SK-N-SH treated with all-trans-retinoic acid at 6 μM for 48 hours (cell line): ENCODE results near the gene KRT74.

Experiments used
- CSDC2 ChIP-seq: fragments of 250-450 bp; sonication (Bioruptor Pico); IDR thresholded peaks from 2 replicates; pipeline ENCODE4 v1.5.0; 2020; ENCODE audit warnings: mild to moderate bottlenecking, moderate library complexity
- GLIS3 ChIP-seq: fragments of 250-450 bp; sonication (Bioruptor Pico); IDR thresholded peaks from 2 replicates; pipeline ENCODE4 v1.5.0; 2020; ENCODE audit warnings: mild to moderate bottlenecking, moderate library complexity
- ISL1 ChIP-seq: fragments of 250-450 bp; sonication (Bioruptor Pico); IDR thresholded peaks from 2 replicates; pipeline ENCODE4 v2.1.2; 2022; ENCODE audit warnings: mild to moderate bottlenecking, moderate library complexity
- PPARA ChIP-seq: fragments of 250-450 bp; sonication (Bioruptor Pico); IDR thresholded peaks from 2 replicates; pipeline ENCODE4 v1.5.0; 2020; ENCODE audit warnings: mild to moderate bottlenecking, borderline replicate concordance
- TCF4 ChIP-seq: fragments of 250-450 bp; sonication (Bioruptor Pico); IDR thresholded peaks from 2 replicates; pipeline ENCODE4 v1.8.0; 2021; ENCODE audit warnings: mild to moderate bottlenecking, moderate library complexity, borderline replicate concordance
- ZC3H10 ChIP-seq: fragments of 250-450 bp; sonication (Bioruptor Pico); IDR thresholded peaks from 2 replicates; pipeline ENCODE4 v1.5.1; 2021; ENCODE audit warnings: mild to moderate bottlenecking, moderate library complexity
- ZFP30 ChIP-seq: fragments of 450-650 bp; formaldehyde crosslinking; IDR thresholded peaks from 2 replicates; pipeline ENCODE4 v1.5.0; 2022; ENCODE audit warnings: mild to moderate bottlenecking, moderate library complexity
- ZNF565 ChIP-seq: fragments of 450-650 bp; formaldehyde crosslinking; conservative IDR thresholded peaks from 2 replicates; pipeline ENCODE4 v1.5.0; 2020; ENCODE audit warnings: low read depth, mild to moderate bottlenecking, moderate library complexity
- TF ChIP-seq, protein P1 (sequence below): fragments of 250-450 bp; sonication (Bioruptor Pico); IDR thresholded peaks from 2 replicates; pipeline ENCODE4 v1.8.0; 2020; ENCODE audit warnings: mild to moderate bottlenecking, moderate library complexity, borderline replicate concordance
- TF ChIP-seq, protein P2 (sequence below): fragments of 250-450 bp; sonication (Bioruptor Pico); IDR thresholded peaks from 2 replicates; pipeline ENCODE4 v1.5.0; 2020; ENCODE audit warnings: mild to moderate bottlenecking, moderate library complexity

DNA sequence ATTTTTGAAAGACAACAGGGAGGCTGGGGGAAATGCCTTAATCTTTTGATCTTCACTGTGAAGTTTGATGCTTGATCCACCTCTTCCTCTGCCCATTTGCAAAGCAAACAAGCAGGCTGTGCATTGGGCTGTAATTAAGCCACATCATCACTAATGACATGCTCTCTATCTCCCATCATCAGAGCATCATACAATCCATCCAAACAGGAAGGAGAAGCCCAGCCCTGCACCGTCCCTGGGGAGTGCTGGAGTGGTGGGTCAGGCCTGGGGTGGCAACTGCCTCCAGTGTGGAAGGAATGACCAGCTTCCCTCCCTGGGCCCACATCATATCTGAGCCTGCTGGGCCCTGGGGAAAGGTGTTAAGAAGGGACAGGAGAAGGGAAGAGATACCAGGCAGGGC, 6.9 kb upstream of the KRT74 start:
- TF ChIP-seq, protein P1, sequence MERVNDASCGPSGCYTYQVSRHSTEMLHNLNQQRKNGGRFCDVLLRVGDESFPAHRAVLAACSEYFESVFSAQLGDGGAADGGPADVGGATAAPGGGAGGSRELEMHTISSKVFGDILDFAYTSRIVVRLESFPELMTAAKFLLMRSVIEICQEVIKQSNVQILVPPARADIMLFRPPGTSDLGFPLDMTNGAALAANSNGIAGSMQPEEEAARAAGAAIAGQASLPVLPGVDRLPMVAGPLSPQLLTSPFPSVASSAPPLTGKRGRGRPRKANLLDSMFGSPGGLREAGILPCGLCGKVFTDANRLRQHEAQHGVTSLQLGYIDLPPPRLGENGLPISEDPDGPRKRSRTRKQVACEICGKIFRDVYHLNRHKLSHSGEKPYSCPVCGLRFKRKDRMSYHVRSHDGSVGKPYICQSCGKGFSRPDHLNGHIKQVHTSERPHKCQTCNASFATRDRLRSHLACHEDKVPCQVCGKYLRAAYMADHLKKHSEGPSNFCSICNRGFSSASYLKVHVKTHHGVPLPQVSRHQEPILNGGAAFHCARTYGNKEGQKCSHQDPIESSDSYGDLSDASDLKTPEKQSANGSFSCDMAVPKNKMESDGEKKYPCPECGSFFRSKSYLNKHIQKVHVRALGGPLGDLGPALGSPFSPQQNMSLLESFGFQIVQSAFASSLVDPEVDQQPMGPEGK: no peak
- no peak for TF ChIP-seq PPARA (CRISPR knock-in tag)
- TF ChIP-seq ZNF565 (CRISPR knock-in tag): no peak
- no peak for TF ChIP-seq TCF4
- no peak for TF ChIP-seq ZFP30
- TF ChIP-seq, protein P2, sequence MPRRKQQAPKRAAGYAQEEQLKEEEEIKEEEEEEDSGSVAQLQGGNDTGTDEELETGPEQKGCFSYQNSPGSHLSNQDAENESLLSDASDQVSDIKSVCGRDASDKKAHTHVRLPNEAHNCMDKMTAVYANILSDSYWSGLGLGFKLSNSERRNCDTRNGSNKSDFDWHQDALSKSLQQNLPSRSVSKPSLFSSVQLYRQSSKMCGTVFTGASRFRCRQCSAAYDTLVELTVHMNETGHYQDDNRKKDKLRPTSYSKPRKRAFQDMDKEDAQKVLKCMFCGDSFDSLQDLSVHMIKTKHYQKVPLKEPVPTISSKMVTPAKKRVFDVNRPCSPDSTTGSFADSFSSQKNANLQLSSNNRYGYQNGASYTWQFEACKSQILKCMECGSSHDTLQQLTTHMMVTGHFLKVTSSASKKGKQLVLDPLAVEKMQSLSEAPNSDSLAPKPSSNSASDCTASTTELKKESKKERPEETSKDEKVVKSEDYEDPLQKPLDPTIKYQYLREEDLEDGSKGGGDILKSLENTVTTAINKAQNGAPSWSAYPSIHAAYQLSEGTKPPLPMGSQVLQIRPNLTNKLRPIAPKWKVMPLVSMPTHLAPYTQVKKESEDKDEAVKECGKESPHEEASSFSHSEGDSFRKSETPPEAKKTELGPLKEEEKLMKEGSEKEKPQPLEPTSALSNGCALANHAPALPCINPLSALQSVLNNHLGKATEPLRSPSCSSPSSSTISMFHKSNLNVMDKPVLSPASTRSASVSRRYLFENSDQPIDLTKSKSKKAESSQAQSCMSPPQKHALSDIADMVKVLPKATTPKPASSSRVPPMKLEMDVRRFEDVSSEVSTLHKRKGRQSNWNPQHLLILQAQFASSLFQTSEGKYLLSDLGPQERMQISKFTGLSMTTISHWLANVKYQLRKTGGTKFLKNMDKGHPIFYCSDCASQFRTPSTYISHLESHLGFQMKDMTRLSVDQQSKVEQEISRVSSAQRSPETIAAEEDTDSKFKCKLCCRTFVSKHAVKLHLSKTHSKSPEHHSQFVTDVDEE: no peak
- no peak for TF ChIP-seq GLIS3 (CRISPR knock-in tag)
- TF ChIP-seq ZC3H10 (CRISPR knock-in tag): no peak
- no peak for TF ChIP-seq ISL1 (CRISPR knock-in tag)
- no peak for TF ChIP-seq CSDC2 (CRISPR knock-in tag)
